OCI-LY3 (cell line): ENCODE results near the gene LRPAP1.

ENCODE experiments used
- EZH2phosphoT487 ChIP-seq: fragments of 200-600 bp; shearing (Covaris generic); IDR thresholded peaks from 2 replicates; pipeline ENCODE4 v1.6.1; 2018; ENCODE audit warnings: antibody characterized with exemption, mixed run types, low read depth
- TF ChIP-seq, protein P1 (sequence below): fragments of 200-600, 300-600 bp; sonication (generic); IDR thresholded peaks from 2 replicates; pipeline ENCODE4 v1.5.1; 2014; ENCODE audit warnings: antibody characterized with exemption, low read length, low read depth

- TF ChIP-seq, protein P1, sequence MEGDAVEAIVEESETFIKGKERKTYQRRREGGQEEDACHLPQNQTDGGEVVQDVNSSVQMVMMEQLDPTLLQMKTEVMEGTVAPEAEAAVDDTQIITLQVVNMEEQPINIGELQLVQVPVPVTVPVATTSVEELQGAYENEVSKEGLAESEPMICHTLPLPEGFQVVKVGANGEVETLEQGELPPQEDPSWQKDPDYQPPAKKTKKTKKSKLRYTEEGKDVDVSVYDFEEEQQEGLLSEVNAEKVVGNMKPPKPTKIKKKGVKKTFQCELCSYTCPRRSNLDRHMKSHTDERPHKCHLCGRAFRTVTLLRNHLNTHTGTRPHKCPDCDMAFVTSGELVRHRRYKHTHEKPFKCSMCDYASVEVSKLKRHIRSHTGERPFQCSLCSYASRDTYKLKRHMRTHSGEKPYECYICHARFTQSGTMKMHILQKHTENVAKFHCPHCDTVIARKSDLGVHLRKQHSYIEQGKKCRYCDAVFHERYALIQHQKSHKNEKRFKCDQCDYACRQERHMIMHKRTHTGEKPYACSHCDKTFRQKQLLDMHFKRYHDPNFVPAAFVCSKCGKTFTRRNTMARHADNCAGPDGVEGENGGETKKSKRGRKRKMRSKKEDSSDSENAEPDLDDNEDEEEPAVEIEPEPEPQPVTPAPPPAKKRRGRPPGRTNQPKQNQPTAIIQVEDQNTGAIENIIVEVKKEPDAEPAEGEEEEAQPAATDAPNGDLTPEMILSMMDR, result no peak
- TF ChIP-seq EZH2phosphoT487, result no peak
Measured at GRCh38 chr4:3518941-3519340, 13.3 kb downstream of the LRPAP1 start.
